AG04450 (cell line): ENCODE measurements around the gene ARMC3. TPM values are rescaled to one million over a fixed set of nuclear protein-coding genes. Genes with fewer than 3 reads are reported as not detected.

Experiments
- CTCF ChIA-PET: fragments of 300-600, 350-600 bp; formaldehyde crosslinking; extraction: SDS; loops from one replicate; lab custom pipeline; 2022; ENCODE audit warnings: antibody characterized with exemption, inconsistent platforms; lab: Charles Lee
- POLR2A ChIA-PET: fragments of 350-600 bp; formaldehyde crosslinking; extraction: SDS; loops from one replicate; lab custom pipeline; 2021; ENCODE audit warnings: antibody characterized with exemption, inconsistent platforms; lab: Yijun Ruan, JAX
- DNase-seq: peaks from one replicate; pipeline ENCODE4 v3.0.0-alpha.2; 2011; ENCODE audit warnings: low read depth, low spot score
- H3K27ac ChIP-seq: one replicate; pipeline ENCODE4 v1.5.1; 2012; ENCODE audit warnings: low read depth, low read length, control low read depth
- H3K27me3 ChIP-seq: one replicate; pipeline ENCODE4 v1.6.0; 2012; ENCODE audit warnings: low read length; ENCODE audit not compliant: control insufficient read depth, insufficient read depth
- H3K4me3 ChIP-seq: 2 replicates; pipeline ENCODE4 v1.5.1; 2011; ENCODE audit warnings: mild to moderate bottlenecking, low read depth, low read length, control low read depth
- H3K9me3 ChIP-seq: 2 replicates; pipeline ENCODE4 v1.5.1; 2012; ENCODE audit warnings: low read length; ENCODE audit not compliant: control insufficient read depth, insufficient read depth
- CTCF ChIP-seq: IDR thresholded peaks from 2 replicates; pipeline ENCODE4 v1.5.1; 2011; ENCODE audit warnings: low read depth, low read length, control low read depth, inconsistent platforms
- polyA plus RNA-seq: library from polyadenylated mRNA; depleted of rRNA; stranded (reverse); fragments of >200 nt; gene quantifications from 2 replicates; pipeline ENCODE4 v1.2.3, GENCODE V29; 2011

Gene ARMC3
- polyA plus RNA-seq, 1 experiment, result not detected

GRCh38 chr10:23013581-23014335, 85.9 kb downstream of the ARMC3 start:
- no peak for DNase-seq
- no peaks in the 10 kb centered on the region for H3K9me3 ChIP-seq
- TF ChIP-seq CTCF, result no peak
- no peak overlapping the region for H3K27ac ChIP-seq
- ChIA-PET CTCF (no interaction called here), POLR2A (no interaction called here)
- no peak overlapping the region for H3K4me3 ChIP-seq
- H3K27me3 ChIP-seq, result no peaks in the 10 kb centered on the region

GRCh38 chr10:23015021-23015707, 87.3 kb downstream of the ARMC3 start:
- no peaks in the 10 kb centered on the region for H3K9me3 ChIP-seq
- CTCF ChIA-PET, result no interaction called here
- POLR2A ChIA-PET, result no interaction called here

GRCh38 chr10:23016636-23017035, 88.8 kb downstream of the ARMC3 start:
- Histone ChIP-seq H3K4me3 (no peak overlapping the region), H3K27me3 (no peaks in the 10 kb centered on the region), H3K9me3 (no peaks in the 10 kb centered on the region), H3K27ac (no peak overlapping the region)
- CTCF ChIA-PET, result no interaction called here
- DNase-seq, result no peak
- POLR2A ChIA-PET, result no interaction called here
- TF ChIP-seq CTCF, result no peak

More at GRCh38 chr10:23015021-23015707, 87.3 kb downstream of the ARMC3 start:
- DNase-seq, result no peak
- Histone ChIP-seq H3K27ac (no peak overlapping the region), H3K4me3 (no peak overlapping the region), H3K27me3 (no peaks in the 10 kb centered on the region)
- TF ChIP-seq CTCF, result no peak

GRCh38 chr10:23019633-23020032, 91.8 kb downstream of the ARMC3 start:
- no peaks in the 10 kb centered on the region for H3K9me3 ChIP-seq
- DNase-seq, result no peak
- no peaks in the 10 kb centered on the region for H3K27me3 ChIP-seq
- CTCF ChIA-PET, result no interaction called here
- no peak overlapping the region for H3K4me3 ChIP-seq
- no peak for TF ChIP-seq CTCF
- no peak overlapping the region for H3K27ac ChIP-seq
- POLR2A ChIA-PET, result no interaction called here

- Histone ChIP-seq H3K9me3 (no peaks in the 10 kb centered on the region), H3K4me3 (no peak overlapping the region), H3K27ac (no peak overlapping the region), H3K27me3 (no peaks in the 10 kb centered on the region)
- TF ChIP-seq CTCF, result no peak
- ChIA-PET CTCF (no interaction called here), POLR2A (no interaction called here)
- no peak for DNase-seq
Measured at GRCh38 chr10:23021430-23021829, 93.6 kb downstream of the ARMC3 start.
